GM18909 (cell line): Measurements from ENCODE around the gene MIGA2.

ENCODE experiments used
- ATAC-seq: cut with Tn5 transposase; IDR thresholded peaks from one replicate; pipeline ENCODE4 v1.9.1; 2021; ENCODE audit warnings: mild to moderate bottlenecking; ENCODE audit not compliant: unreplicated experiment, poor library complexity

Gene MIGA2

DNA sequence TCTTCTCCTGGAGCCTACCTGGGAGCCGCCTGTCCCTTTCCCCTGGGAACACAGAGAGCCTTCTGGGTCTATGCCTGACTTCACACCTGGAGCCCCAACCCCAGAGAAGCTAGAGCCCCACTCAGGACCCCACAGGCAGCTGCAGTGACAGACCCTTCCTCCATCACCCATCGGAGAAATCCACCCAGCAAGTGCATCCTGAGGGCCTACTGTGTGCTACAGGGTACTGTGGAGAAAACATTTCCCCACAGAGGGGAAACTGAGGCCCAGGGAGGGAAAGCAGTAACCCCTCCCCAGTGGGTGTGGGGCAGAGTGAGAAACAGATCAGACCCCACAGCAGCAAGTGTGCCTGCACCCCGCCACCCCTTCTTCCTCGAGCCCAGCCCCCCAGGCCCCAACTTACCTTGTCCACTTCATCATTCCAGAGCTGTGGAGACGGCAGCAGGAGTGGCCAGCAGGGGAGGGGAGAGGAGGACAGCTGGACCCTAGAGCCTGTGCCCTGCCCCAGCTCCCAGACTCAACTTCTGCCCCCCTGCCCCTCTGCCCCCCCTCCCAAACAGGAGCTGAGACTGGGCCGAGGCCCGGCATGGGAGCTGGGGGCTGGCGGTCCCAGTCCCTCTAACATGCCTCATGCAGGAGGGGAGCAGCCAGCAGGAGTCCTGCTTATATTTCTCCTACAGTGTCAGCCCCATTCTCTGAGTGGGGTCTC, 26.0 kb upstream of the MIGA2 start:
- ATAC-seq, result no peak

DNA sequence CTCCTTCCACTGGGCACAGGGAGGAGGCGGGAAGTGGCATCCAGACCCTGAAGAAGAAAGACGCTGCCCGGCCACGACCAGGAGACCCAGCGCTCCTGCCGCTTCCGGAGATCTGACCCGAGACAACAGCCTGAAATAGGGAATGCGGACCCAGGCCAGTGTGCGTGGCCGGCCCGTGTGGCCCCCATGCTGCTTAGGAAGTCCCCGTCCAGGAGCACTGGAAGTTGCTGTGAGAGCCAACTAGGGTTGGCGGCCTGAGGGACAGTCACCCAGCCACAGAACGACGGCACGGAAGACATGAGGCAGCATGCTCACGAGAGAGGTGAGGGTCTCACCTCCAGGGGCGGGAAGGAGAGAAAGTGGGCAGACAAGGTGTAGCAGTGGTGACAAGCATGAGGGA, 25.3 kb upstream of the MIGA2 start:
- ATAC-seq, result no peak

- ATAC-seq, result no peak
These were observed 24.7 kb upstream of the MIGA2 start for GRCh38 chr9:129011761-129012181.

GRCh38 chr9:129012343-129012742, 24.1 kb upstream of the MIGA2 start:
- ATAC-seq, result no peak

DNA sequence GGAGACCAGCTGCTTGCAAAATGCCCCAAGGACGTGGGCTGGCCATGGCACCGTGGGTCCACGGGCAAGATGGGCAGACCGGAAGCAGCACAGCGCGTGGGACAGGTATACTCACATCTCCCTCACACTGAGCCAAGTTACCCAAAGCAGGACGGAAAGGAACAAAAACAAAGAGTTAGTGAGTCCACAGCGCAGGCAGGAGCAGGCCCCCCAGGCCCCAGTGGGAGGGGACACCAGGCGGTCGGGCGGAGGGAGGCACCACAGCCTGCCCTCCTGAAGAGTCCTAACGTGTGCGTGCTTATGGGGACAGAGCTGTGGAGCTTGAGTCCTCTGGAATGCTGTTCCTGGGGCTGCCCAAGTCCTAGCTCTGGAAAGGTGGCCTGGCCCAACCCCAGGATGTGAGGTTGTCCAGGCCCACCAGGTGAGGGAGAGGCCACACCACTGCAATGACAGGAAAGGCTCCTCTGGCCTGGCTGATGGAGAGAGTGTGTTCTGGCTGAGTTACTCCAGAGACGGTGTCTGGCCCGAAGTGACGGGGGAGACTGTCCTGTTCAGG, 23.5 kb upstream of the MIGA2 start:
- ATAC-seq, result no peak

GRCh38 chr9:129013674-129014073, 22.8 kb upstream of the MIGA2 start:
- ATAC-seq, result no peak

GRCh38 chr9:129014124-129014523, 22.3 kb upstream of the MIGA2 start:
- no peak for ATAC-seq

- no peak for ATAC-seq
These were observed 21.8 kb upstream of the MIGA2 start for GRCh38 chr9:129014608-129015007.

- peak; percentile 58 for ATAC-seq
These were observed 15.3 kb upstream of the MIGA2 start for GRCh38 chr9:129021091-129021490.

DNA sequence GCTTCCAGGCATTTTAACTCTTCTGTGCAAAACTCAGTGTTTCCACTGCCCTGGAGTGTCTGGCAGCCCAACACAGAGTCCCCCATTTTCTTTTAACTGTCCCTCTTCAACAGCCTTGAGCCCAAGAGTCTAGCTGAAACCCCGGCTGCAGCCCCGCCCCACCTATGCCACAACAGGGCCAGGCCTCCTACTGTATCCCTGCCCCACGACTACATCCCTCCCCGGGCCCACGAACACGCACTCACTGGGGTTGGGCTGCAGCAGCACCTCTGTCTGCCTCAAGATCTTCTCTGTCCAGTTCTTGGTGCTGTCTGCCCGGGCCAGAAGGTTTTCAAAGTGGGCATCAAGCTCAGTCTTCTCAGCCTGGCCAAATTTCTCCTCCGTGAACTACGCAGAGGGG, 14.4 kb upstream of the MIGA2 start:
- ATAC-seq, result no peak

DNA sequence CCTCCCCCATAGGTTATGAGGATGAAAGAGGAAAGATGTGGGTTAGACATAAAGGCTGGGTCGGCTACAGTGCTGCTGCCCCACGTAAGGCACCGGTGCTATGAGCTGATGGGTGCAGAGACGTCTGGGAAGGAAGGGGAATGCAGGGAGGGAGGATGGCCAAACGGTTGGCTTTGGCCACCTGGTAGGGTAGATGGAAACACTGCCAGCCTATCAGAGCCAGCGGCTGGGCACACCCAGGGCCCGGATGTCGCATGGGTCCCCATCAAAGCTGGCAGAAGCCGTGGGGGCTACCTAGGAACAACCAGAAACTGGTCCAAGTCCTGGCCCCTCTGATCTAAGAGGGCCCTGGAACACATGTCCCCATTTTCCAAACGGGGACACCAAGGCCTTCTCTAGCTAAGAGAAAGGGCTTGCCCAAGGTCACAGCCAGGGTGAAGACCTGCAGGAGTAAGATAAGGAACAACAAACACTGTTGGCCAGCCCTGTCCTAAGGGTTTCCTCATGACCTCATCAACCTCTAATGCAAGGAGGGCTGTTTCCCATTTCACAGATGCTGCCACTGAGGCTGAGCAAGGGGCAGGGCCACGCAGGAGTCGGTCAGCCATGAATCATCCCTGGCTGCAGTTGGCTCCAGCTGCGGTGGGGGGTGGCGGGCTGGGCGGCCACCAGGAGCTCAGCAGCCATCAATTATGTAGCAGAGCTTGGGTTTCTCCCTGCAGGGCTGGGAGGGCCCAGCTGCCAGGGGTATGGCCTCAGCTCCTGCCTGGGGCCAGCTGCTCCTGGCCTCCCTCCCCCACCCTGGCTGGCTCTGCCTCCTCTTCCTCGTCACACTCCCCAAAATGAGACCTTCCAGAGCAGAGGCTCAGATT, 13.2 kb upstream of the MIGA2 start:
- no peak for ATAC-seq

GRCh38 chr9:129023908-129024233, 12.6 kb upstream of the MIGA2 start:
- ATAC-seq, result no peak

DNA sequence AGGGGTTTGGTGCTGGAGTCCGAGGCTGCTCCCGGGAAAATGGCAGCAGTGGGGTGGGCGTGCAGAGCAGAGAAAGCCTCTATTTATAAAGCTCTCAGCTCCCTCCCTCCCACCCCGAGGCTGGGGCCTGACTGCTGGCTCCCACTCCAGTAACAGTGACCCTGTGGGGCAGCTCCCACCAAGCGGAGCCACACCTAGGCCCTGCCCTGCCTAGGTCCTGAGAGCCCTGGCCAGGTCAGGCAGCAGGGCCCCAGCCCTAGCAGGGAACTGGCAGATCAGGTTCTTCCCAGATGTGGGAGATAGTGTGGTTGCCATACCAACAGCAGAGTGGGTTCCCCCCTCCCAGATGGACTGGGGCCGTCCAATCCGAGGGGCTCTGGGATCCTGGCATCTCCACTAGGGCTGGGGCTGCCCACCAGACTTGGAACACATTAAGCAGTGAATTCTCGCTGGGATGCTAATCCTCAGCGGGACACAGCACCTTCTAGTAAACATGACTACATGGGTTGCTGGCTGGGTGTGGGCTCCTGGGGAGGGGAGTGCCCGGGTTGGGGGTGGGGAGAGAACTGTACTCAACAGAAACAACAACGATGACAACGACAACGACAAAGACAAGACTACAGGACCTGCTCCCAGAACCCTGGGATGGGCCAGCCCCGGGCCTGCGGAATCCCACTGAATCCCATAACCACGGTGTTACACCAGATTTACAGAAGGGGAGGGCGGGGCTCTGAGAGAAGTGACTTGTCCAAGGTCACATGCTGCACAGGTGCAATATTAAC, 9.8 kb upstream of the MIGA2 start:
- no peak for ATAC-seq

- no peak for ATAC-seq
These were observed 9.2 kb upstream of the MIGA2 start for GRCh38 chr9:129027224-129027684.

DNA sequence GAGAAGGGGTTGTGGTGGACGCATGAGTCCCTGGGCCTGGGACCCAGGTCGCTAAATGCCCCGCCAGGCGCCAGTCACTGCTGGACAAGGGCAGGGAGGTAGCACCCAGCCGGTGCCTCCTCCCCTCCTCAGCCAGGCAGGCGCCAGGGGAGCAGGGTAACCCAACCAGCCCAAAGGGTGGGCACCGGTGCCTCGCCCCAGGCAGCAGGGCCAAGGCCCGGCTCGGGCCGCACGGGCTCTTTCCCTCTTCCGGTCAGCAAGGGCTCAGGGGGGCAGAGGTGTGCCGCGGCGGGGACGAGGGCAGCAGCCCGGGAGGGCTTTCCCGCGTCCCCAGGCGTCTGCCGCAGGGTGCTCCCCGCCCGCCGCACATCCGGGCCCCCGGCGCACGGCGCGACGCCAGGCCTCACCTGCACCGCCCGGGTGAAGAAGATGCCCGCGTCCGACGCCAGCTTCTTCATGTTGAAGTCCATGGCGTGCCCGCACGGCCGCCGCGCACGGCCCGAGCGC, 8.7 kb upstream of the MIGA2 start:
- peak; percentile 45 for ATAC-seq

DNA sequence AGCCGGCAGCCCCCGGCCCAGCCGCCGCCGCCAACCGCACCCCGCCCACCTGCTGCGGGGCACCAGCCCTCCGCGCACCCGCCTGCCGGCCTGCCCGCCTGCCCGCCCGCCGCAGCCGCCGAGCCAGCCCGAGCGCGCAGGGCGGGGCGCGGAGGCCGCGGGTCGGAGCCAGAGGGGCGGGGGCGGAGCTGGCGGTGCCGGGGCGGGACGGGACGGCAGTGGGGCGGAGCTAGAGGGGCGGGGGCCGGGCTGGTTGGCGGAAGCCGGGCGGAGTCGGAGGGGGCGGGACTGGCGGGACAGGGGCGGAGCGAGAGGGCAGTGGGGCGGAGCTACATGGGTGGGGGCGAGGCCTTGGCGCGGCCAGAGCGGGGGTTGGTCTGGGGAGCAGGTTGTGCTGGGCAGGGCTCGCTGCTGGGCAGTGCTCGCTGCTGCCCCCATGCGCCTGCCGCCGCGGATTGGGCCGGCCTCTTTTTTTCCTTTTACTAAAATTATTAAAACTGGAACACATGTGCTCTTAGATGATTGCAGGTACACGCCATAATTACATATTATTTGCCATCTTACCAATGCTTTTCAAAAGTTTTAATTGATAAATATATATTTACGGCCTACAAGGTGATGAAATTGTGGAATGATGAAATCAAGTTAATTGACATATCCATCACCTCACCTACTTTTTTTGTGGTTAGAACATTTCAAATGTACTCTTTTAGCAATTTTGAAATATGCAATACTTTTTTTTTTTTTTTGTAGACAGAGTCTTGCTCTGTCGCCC, 8.0 kb upstream of the MIGA2 start, which contains the start of gene SH3GLB2:
TSS of gene SH3GLB2 (minus strand) at position 140 of the 775 bp plus-strand sequence. CDS start 177 bp downstream, outside the sequence.
- peak; percentile 73 for ATAC-seq

GRCh38 chr9:129030191-129030590, 6.2 kb upstream of the MIGA2 start:
- ATAC-seq, result no peak

DNA sequence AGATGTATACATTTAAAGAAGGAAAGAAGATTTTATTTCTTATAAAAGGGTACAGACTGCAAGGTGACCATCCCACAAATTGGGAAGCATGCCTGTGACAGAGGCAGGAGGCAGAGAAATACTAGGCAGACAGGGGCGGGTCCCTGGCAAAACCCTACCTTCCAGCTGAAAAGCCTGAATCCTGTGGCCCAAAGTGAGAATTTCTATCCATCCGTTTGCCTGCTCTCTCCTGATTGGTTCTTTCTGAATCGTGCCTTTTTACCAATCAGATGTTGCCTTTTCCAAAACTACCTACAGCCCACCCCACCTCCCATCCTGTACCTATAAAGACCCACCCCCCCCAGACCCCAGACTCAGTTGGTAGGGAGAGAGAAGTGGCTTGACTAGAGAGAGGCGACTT, 4.9 kb upstream of the MIGA2 start:
- ATAC-seq, result no peak

- ATAC-seq, result no peak
These were observed 3.8 kb upstream of the MIGA2 start for GRCh38 chr9:129032541-129033159.
